Measurements from ENCODE around the gene FBLIM1. TPM values are rescaled to one million over a fixed set of nuclear protein-coding genes. Genes with fewer than 3 reads are reported as not detected.

FBLIM1 gene
- 114 and 120 TPM in 2 replicates for total RNA-seq

GRCh38 chr1:15758343-15758931 lies at the start of gene FBLIM1:
Gene FBLIM1 (plus strand): TSS chr1:15758795. CDS start chr1:15764984, 6,189 bp downstream.

DNA sequence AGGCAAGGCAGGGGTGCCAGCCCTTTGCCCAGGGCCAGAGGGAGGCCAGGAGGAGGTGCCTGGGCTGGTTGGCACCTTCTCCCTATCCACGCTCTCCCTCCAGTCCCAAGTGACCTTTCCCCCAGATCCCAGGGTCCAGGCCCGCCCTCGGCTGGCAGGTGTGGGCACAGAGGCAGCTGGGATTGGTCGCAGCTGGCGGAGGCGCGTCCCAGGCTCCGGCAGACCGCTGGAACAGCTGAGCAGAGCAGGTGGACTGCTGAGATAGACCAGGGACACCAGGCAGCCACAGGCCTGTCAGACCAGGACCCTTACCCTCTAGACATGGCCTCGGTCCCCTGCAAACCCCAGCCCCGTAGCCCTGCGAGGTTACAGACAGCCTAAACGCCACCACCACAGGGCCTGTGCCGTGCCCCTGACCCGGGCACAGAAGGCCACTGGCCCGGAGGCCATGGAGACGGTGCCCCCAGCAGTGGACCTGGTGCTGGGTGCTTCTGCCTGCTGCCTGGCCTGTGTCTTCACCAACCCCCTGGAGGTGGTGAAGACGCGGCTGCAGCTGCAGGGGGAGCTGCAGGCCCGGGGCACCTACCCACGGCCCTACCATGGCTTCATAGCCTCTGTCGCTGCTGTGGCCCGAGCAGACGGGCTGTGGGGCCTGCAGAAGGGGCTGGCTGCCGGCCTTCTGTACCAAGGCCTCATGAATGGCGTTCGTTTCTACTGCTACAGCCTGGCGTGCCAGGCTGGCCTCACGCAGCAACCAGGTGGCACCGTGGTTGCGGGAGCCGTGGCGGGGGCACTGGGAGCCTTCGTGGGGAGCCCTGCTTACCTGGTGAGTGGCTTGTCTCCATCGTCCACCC lies 22.3 kb upstream of the FBLIM1 start, which contains the start of gene SLC25A34:
SLC25A34 (plus strand) TSS at position 221 of the 854 bp plus-strand sequence; CDS start at position 449, 228 bp downstream.

DNA sequence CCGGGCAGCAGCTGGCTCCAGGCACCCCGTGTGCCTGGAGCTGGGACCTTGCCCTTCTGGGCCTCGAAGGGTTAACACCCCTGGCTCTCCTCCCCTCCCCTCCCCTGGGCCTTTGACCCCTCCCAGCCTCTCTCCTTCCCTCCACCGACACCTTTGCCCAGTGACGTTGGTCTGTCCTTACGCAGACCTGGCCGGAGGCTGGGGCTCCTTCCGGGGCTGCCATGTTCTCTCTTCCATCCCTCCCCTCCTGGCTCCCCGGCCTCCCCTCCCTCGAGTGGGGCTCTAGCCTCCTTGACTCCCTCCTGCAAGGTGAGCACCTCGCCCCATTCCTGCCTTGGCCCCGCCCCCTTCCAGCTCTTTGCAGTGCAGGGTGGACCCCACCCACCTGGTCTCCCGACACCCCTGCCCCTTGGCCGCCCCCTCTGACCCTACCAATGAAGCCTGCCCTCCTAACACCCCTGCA lies 16.2 kb upstream of the FBLIM1 start, which contains the start of gene TMEM82:
TMEM82 (plus strand) TSS at position 161 of the 463 bp plus-strand sequence; CDS start at position 222, 61 bp downstream.

GRCh38 chr1:15807549-15807948 lies 49.0 kb downstream of the FBLIM1 start, which contains the start of gene UQCRHL:
Gene UQCRHL (minus strand): TSS chr1:15807649. CDS start chr1:15807649, 0 bp downstream.

Other genes starting within 250 kb of the FBLIM1 start
- 6.0 and 9.1 TPM in 2 replicates for gene CASP9, start 234.6 kb upstream of the FBLIM1 start, total RNA-seq
- gene DNAJC16, start 231.9 kb upstream of the FBLIM1 start, total RNA-seq: 10.6 and 20.2 TPM in 2 replicates
- 0.16 and 1.7 TPM in 2 replicates for gene AGMAT, start 173.7 kb upstream of the FBLIM1 start, total RNA-seq
- 8.3 and 8.4 TPM in 2 replicates for gene DDI2, start 141.3 kb upstream of the FBLIM1 start, total RNA-seq
- gene PLEKHM2, start 74.5 kb upstream of the FBLIM1 start, total RNA-seq: 30.4 and 47.3 TPM in 2 replicates
- 0.26 and 0.96 TPM in 2 replicates for gene SLC25A34, start 22.5 kb upstream of the FBLIM1 start, total RNA-seq
- not detected in 2 replicates for gene TMEM82, start 16.3 kb upstream of the FBLIM1 start, total RNA-seq
- gene UQCRHL, start 48.9 kb downstream of the FBLIM1 start, total RNA-seq: 0.91 and 3.1 TPM in 2 replicates
- 9.7 and 20.3 TPM in 2 replicates for gene SPEN, start 88.9 kb downstream of the FBLIM1 start, total RNA-seq
- gene ZBTB17, start 217.3 kb downstream of the FBLIM1 start, total RNA-seq: 22.0 and 23.4 TPM in 2 replicates
- gene SRARP, start 245.4 kb downstream of the FBLIM1 start, total RNA-seq: not detected in 2 replicates

Measured in epithelial cell of alveolus of lung (primary cell).